Stimulated activated CD8-positive, alpha-beta memory T cell treated with anti-CD3 and anti-CD28 coated beads, Interleukin-7, amount 100 ng/mL, for 4 hours (primary cell): ENCODE results near the gene AKAP6.
"Not testable (repeated sequence)": the region's sequence is repeated elsewhere in the genome, so short reads cannot be mapped to it uniquely, and the experiment has no call there.

Experiments used
- DNase-seq, 2 donors: peaks; one replicate each; pipeline ENCODE4 v3.0.0-alpha.2; 2020; ENCODE audit warnings: low read depth in 2 of 2

AKAP6 gene

DNA sequence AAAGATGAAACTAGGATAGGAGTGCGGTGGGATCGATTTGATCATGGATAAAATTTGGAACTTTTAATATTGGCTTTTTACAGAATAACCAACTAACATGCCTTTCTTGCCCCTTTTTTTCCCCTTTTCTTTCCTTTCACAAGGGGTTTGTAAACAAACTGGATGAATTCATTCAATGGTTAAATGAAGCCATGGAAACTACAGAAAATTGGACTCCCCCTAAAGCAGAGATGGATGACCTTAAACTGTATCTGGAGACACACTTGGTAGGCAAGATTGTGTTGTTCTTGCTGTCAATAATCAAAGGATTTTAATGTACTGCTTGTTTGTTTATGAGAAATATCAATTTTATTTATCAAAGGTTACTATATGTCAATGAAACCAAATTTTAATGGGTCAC is 247.9 kb downstream of the AKAP6 start:
- no peak for DNase-seq

GRCh38 chr14:32578181-32578580 is 249.1 kb downstream of the AKAP6 start:
- DNase-seq, result no peak

GRCh38 chr14:32583427-32583826 is 254.3 kb downstream of the AKAP6 start:
- not testable (repeated sequence) for DNase-seq

- no peak for DNase-seq
Measured at GRCh38 chr14:32584079-32584478, 255.0 kb downstream of the AKAP6 start.

GRCh38 chr14:32587461-32587860 is 258.4 kb downstream of the AKAP6 start:
- DNase-seq, result no peak

- no peak for DNase-seq
Measured at GRCh38 chr14:32588448-32589320, 259.6 kb downstream of the AKAP6 start.

DNA sequence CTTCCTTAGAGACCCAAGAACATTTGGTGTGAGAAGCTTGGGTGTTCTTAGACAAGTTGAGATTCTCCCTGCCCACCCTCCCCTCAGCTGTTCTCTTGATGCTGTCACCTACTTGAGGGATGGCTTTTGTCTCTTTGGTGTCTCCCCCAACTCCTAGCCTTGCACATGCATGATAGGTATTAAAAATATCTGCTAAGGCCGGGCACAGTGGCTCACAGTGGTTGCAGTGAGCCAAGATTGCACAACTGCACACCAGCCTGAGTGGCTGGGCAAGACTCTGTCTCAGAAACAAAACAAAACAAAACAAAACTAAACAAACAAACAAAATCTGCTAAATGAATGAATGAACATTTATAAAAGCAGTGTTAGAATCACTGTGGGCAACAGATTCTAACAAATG is 261.1 kb downstream of the AKAP6 start:
- no peak for DNase-seq

DNA sequence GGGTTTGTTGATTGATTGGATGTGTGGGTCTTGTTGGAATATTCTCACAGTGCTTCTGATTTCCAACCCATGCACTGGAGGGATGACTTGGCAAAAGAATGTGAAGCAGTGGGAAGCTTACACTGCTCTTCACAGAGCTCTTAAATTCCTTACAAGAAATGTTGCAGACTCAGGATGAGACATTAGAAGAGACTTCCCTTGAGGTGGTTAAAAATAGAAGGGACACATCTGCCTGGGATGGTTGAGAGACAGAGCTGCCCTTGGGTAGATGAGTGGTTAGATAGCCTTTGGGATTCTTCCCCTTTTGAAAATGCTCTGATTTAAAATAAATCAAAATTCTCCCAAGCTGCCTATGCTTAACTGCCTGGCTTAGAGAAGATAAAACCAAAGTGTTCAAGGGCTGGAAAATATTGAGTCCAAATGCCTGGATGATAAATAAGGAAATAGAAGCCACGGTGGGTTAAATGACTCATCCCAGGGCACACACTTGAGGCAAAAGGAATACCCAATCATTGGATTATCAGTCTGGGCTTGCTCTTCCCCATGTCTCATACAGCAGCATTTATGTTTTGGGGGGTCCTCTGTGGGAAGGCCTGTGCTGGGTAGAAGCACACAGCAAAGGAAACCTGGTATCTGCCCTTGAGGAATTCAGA is 264.3 kb downstream of the AKAP6 start:
- DNase-seq, result no peak

- no peak for DNase-seq
Measured at GRCh38 chr14:32594766-32595165, 265.7 kb downstream of the AKAP6 start.

- no peak for DNase-seq
Measured at GRCh38 chr14:32595497-32595896, 266.4 kb downstream of the AKAP6 start.

DNA sequence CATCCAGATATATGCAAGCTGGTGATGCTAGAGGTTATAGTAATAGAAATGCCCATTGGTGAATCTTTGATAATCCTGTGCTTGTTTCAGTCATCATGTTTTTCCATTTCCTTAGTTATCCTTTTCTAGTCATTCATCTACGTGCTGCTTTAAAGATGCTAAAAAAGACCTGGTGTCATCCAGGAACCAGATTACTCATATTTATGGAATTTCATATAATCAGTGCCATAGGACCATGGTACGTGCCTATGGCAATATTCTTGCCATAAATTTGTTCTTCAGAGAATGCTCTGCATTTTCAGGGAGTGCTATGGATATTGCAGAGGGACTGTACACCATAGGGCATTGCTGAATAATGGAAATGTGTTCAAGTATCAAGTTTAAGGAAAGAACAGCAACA is 267.3 kb downstream of the AKAP6 start:
- no peak for DNase-seq

DNA sequence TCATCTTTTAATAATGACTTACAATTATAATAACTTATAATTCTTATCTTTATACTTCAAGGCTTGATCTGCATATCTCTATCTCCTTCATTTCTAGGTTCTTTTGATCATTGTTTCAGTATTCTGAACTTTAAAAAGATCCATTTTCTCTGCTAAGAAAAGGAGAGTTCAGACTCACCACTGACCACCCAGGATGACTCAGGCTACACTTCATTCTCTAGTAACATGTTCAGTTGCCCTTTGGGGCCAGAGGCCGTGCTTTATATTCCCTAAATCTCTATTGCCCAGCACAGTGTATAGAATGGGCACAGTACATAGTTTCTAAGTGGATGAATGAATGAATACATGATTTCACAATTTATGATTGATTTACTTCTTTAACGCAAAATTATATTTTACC is 268.7 kb downstream of the AKAP6 start:
- DNase-seq, result no peak

- DNase-seq, result no peak
Measured at GRCh38 chr14:32601069-32601468, 272.0 kb downstream of the AKAP6 start.

- no peak for DNase-seq
Measured at GRCh38 chr14:32601906-32602305, 272.8 kb downstream of the AKAP6 start.

- no peak for DNase-seq
Measured at GRCh38 chr14:32602699-32603098, 273.6 kb downstream of the AKAP6 start.

DNA sequence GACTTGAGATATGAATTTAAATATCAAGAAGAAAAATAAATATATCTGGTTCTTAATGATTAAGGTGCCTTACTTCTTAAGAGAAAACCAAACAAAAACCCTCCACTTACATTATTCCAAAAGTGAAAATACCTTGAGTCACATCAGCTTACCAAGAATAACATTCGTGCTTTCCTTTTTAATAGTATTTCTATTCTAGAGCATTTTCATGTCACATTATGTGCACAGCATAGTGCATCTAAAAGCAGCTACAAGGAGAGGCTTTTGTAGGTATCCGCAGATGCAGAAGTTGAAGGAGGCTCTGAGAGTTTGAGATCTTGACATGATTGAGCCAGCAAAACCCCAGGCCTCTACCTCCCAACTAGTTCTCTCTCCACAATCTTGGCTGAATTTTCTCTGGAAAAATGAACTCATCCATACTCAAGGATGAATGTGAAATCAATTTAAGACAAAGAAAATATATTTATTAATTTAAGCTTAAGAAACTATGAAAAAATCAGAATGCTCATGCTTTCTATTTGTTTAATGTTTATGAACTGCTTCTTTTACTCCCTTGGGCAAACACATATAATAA is 275.0 kb downstream of the AKAP6 start:
- DNase-seq, result no peak

GRCh38 chr14:32606301-32606700 is 277.2 kb downstream of the AKAP6 start:
- no peak for DNase-seq

DNA sequence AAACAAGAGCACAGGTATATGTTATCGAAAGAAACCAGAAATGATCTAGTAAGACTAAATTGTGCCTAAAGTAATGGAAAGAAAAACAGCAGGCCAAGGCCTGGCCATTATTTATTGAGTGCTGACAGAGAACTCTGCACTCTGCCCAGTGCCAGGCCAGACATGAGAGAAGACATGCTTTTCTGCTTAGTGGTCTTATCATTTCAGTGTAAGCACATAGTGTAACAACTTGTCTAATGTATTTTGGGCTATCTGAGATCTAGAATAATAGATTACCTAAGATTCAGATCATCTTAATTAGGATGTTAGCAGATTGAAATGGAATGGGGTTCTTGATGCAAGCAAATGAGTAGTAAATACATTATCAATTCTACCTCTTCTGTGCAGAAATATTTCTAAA is 278.3 kb downstream of the AKAP6 start:
- DNase-seq, result no peak

DNA sequence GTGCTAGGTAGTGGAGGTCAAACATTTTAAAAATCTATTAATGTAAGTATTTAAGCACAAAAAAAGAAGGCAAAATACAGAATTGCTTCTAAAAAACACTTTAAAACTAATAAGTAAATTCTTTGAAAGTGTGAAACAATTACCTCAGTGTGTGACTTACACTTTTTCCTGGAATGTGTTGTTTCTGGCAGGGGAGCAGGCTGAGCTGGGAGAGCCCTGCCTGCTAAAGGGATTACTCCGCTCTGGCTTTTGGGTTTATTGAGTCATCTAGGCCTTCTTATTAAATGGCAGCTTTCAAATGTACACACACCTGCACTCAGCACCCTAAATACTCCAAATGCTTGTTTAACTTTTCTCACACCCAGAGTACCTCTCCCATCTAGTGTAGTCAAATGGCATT is 279.8 kb downstream of the AKAP6 start:
- no peak for DNase-seq

- no peak for DNase-seq
Measured at GRCh38 chr14:32609388-32609787, 280.3 kb downstream of the AKAP6 start.

DNA sequence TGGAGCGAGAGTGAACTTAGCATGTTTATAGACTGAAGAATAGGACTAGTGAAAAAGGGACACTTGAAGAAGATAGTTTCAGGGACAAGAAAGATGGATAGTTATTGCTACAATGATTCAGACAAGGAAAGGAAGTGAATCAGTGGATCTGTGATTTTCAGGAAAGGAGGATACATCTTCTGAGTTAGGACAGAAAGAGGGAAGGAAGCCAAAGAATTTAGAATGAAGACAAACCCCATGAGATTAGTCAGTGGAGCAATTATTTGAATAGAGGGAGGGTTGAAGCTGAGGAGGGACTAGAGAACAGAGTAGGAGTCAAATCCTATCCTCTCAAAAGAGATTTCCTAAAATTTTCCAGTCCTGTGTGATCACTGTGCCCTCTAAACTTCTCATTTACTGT is 282.7 kb downstream of the AKAP6 start:
- DNase-seq, result no peak

DNA sequence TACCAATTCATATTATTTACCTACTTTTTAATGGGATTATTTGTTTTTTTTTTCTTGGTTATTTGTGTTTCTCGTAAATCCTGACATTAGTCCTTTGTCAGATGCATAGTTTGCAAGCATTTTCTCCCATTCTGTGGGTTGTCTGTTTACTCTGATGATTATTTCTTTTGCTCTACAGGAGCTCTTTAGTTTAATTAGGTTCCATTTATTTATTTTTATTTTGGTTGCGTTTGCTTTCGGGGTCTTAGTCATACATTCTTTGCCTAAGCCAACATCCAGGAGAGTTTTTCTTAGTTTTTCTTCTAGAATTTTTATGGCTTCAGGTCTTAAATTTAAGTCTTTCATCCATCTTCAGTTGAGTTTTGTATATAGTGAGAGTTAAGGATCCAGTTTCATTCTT is 289.9 kb downstream of the AKAP6 start:
- no peak for DNase-seq

DNA sequence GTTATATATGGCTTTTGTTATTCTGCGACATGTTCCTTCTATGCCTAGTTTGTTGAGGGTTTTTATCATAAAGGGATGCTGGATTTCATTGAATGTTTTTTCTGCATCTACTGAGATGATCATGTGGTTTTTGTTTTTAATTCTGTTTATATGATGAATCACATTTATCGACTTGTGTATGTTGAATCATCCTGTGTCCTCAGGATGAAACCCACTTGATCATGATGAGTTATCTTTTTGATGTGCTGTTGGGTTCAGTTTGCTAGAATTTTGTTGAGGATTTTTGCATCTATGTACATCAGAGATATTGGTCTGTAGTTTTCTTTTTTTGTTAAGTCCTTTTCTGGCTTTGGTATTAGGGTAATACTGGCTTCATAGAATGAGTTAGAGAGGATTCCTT is 291.2 kb downstream of the AKAP6 start:
- DNase-seq, result no peak
